Gastroesophageal sphincter (tissue), 4 donors: ENCODE measurements around the gene LIMCH1. TPM values are rescaled to one million over a fixed set of nuclear protein-coding genes. Genes with fewer than 3 reads are reported as not detected.

ENCODE experiments used
- ATAC-seq: fragments of 150-250 bp; one replicate; pipeline ENCODE4 v1.9.1; 2016; ENCODE audit warnings: mild to moderate bottlenecking, moderate library complexity
- H3K27ac ChIP-seq, 4 donors: fragments of 200-600 bp; sonication (generic) in 3 of 4; 1 replicate in 3 of 4; 2 replicates in 1 of 4; pipeline ENCODE4 v1.5.1; 2016 to 2019
- H3K27me3 ChIP-seq: fragments of 200-600 bp; sonication (generic); one replicate; pipeline ENCODE4 v1.5.1; 2019
- H3K36me3 ChIP-seq, 2 donors: fragments of 200-600 bp; sonication (generic); one replicate each; pipeline ENCODE4 v1.5.1; 2019; ENCODE audit warnings: control low read depth in 1 of 2
- H3K4me1 ChIP-seq, 3 donors: fragments of 200-600 bp; sonication (generic); 1 replicate in 2 of 3; 2 replicates in 1 of 3; pipeline ENCODE4 v1.5.1; 2016 to 2019; ENCODE audit warnings: control low read depth in 2 of 3
- H3K4me3 ChIP-seq, 2 donors: fragments of 200-600 bp; sonication (generic); one replicate each; pipeline ENCODE4 v1.5.1; 2019; ENCODE audit warnings: mild to moderate bottlenecking in 1 of 2, moderate library complexity in 1 of 2
- H3K9me3 ChIP-seq, 3 donors: fragments of 200-600 bp; sonication (generic); one replicate each; pipeline ENCODE4 v1.5.1; 2017 to 2019; ENCODE audit warnings: control low read depth in 2 of 3
- EP300 ChIP-seq: sonication (generic); formaldehyde crosslinking; IDR thresholded peaks from one replicate; pipeline ENCODE4 v1.6.1; 2017; ENCODE audit warnings: antibody characterized with exemption, mild to moderate bottlenecking
- POLR2A ChIP-seq, 2 donors: fragments of 450-650 bp; IDR thresholded peaks; one replicate each; pipeline ENCODE4 v1.6.1; 2017; ENCODE audit warnings: antibody characterized with exemption in 2 of 2, mild to moderate bottlenecking in 2 of 2, moderate library complexity in 1 of 2
- POLR2AphosphoS5 ChIP-seq: sonication (generic); formaldehyde crosslinking; IDR thresholded peaks from one replicate; pipeline ENCODE4 v1.6.1; 2017; ENCODE audit warnings: antibody characterized with exemption
- WGBS, 2 donors: methylation state at CpG; one replicate each; pipeline ENCODE4 v1.1.5; 2018; ENCODE audit warnings: low coverage in 1 of 2; 5-methylcytosine and 5-hydroxymethylcytosine counted together
- total RNA-seq, 4 donors: library from RNA; depleted of rRNA; stranded (reverse); fragments of >200 nt; gene quantifications; one replicate each; pipeline ENCODE4 v1.1.0, GENCODE V29; 2016
- TF ChIP-seq, protein P1 (sequence below), 4 experiments: fragments of 200-600 bp in 2 of 4; fragments of 450-650 bp in 2 of 4; sonication (generic) in 1 of 4; IDR thresholded peaks; one replicate each; pipeline ENCODE4 v1.5.1; 2017 to 2019; ENCODE audit warnings: antibody characterized with exemption in 4 of 4, mild to moderate bottlenecking in 2 of 4, moderate library complexity in 2 of 4

LIMCH1 gene
- total RNA-seq, 4 donors from 2014 or later, result 9.8 to 82.9 (median 63.1) TPM

DNA sequence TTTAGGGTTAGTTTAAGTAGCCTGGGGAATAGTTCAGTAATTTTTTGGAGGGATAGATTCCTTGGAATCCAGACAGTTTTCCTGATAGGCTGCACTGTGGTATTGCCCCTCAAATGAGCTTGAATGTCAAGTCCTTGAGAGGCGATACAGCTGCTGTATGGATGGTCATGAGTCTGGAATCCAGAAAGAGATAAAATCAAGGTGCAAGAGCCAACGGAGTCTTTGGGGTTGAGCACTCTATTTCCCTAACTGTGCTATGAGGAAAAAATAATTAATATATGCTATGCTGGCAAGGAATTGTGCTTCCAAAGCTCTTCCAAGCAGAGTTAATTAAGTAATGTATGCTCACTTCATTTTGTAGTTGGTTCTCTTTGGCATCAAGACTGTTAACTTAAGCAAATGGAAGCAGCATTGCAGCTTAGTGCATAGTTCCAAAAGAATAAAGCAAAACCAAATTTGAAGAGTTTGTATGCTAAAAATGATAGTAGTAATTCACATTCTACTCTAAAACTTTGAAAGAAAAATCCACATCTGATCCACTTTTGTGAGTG is 48.8 kb downstream of the LIMCH1 start:
- H3K27me3 ChIP-seq, result no peaks in the 10 kb centered on the region
- no peak overlapping the region for H3K4me3 ChIP-seq
- no peaks in the 10 kb centered on the region for H3K36me3 ChIP-seq
- WGBS, 2 donors, result 54 to 100% methylated on average over 1 to 2 of the region's 2 CpGs
- ATAC-seq, result no peak
- peaks cover 0 to 7% (median 2%) of the 10 kb centered on the region in 3 donors for H3K4me1 ChIP-seq
- TF ChIP-seq POLR2A (IDR thresholded peaks at IDR 0.05) (no peak), POLR2AphosphoS5 (no peak), EP300 (no peak)
- TF ChIP-seq, protein P1, sequence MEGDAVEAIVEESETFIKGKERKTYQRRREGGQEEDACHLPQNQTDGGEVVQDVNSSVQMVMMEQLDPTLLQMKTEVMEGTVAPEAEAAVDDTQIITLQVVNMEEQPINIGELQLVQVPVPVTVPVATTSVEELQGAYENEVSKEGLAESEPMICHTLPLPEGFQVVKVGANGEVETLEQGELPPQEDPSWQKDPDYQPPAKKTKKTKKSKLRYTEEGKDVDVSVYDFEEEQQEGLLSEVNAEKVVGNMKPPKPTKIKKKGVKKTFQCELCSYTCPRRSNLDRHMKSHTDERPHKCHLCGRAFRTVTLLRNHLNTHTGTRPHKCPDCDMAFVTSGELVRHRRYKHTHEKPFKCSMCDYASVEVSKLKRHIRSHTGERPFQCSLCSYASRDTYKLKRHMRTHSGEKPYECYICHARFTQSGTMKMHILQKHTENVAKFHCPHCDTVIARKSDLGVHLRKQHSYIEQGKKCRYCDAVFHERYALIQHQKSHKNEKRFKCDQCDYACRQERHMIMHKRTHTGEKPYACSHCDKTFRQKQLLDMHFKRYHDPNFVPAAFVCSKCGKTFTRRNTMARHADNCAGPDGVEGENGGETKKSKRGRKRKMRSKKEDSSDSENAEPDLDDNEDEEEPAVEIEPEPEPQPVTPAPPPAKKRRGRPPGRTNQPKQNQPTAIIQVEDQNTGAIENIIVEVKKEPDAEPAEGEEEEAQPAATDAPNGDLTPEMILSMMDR (IDR thresholded peaks at IDR 0.05), result no peak
- no peaks in the 10 kb centered on the region for H3K9me3 ChIP-seq
- H3K27ac ChIP-seq, result no peak overlapping the region

DNA sequence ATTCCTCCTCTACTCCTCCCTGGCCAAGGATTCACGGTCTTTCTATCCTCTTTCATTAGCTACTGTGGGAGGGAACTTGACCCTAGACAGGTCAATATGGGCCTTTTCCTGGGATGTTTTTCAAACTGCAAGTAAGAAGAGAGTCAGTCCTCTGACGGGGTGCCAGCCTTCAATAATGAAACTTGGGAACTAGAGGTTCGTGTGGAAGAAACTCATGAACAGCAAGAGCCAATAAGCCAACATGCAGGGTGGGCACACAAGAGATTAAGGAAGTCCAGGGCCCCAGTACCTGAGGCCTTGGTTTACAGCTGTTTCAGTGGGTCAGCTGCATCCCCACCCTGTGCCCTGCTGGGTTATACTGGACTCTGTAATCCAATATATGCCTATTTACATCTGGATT is 49.3 kb downstream of the LIMCH1 start:
- no peak for TF ChIP-seq EP300
- no peak for TF ChIP-seq POLR2AphosphoS5
- TF ChIP-seq, protein P1 (IDR thresholded peaks at IDR 0.05), result no peak
- TF ChIP-seq POLR2A (IDR thresholded peaks at IDR 0.05), result no peak
- no peaks in the 10 kb centered on the region for H3K36me3 ChIP-seq
- no peak overlapping the region for H3K4me3 ChIP-seq
- ATAC-seq, result no peak
- H3K27me3 ChIP-seq, result no peaks in the 10 kb centered on the region
- H3K4me1 ChIP-seq, result peaks cover 0 to 7% (median 2%) of the 10 kb centered on the region in 3 donors
- H3K27ac ChIP-seq, result no peak overlapping the region
- no peaks in the 10 kb centered on the region for H3K9me3 ChIP-seq
- 75 to 88% methylated on average over 2 to 3 of the region's 3 CpGs for WGBS, 2 donors

DNA sequence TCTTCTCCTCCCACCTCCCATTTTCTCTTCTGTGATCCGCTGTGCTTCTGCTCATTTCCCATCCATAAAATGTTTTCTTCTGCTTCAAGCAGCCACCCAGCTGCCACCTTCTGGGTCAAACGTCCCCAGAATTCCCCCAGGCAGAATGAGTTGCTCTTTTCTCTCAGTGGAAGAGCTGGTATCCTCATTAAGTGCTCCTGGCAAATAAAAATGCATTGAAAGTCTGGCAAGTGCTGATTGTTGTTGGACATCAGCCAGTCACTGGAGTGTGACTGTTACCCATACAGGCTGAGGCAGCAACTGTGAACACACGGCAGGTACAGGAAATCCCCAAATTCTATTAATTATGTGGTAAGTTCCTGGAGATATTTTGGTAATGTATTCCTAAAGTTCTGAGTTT is 52.6 kb downstream of the LIMCH1 start:
- TF ChIP-seq EP300 (no peak), POLR2A (IDR thresholded peaks at IDR 0.05) (no peak), POLR2AphosphoS5 (no peak)
- TF ChIP-seq, protein P1 (IDR thresholded peaks at IDR 0.05), result no peak
- no peak overlapping the region for H3K4me3 ChIP-seq
- H3K27me3 ChIP-seq, result no peaks in the 10 kb centered on the region
- no peak for ATAC-seq
- no peaks in the 10 kb centered on the region for H3K36me3 ChIP-seq
- H3K9me3 ChIP-seq, result no peaks in the 10 kb centered on the region
- 39 to 41% methylated on average over 2 to 3 of the region's 3 CpGs for WGBS, 2 donors
- peaks cover 0 to 21% (median 4%) of the 10 kb centered on the region in 3 donors for H3K4me1 ChIP-seq
- no peak overlapping the region for H3K27ac ChIP-seq

DNA sequence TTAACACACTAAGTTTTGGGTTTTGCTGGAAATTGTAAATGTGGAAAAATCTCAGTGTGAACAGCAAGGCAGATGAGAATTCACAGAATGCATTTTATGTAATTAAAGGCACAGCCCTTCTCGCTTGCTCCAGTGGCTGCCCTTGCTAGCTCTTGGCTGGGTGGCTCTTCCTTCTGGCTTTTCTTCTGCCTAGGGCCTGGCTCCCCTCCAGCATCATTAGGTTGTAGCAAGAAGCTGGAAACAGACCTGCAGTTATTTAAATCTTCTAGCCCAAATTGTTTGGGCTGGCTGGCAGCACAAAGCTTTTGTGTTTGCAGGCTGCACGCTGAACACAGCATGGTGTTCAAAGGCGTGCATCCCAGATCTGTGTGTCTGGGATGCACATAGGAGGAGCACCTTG is 56.5 kb downstream of the LIMCH1 start:
- Histone ChIP-seq H3K27ac (no peak overlapping the region), H3K9me3 (no peaks in the 10 kb centered on the region), H3K36me3 (no peaks in the 10 kb centered on the region), H3K27me3 (no peaks in the 10 kb centered on the region), H3K4me1 (peaks cover 0 to 33% (median 9%) of the 10 kb centered on the region in 3 donors), H3K4me3 (no peak overlapping the region)
- TF ChIP-seq EP300 (no peak), POLR2AphosphoS5 (no peak), POLR2A (IDR thresholded peaks at IDR 0.05) (no peak)
- TF ChIP-seq, protein P1 (IDR thresholded peaks at IDR 0.05), result no peak
- 10 to 15% methylated on average over 1 to 2 of the region's 3 CpGs for WGBS, 2 donors
- ATAC-seq, result no peak

DNA sequence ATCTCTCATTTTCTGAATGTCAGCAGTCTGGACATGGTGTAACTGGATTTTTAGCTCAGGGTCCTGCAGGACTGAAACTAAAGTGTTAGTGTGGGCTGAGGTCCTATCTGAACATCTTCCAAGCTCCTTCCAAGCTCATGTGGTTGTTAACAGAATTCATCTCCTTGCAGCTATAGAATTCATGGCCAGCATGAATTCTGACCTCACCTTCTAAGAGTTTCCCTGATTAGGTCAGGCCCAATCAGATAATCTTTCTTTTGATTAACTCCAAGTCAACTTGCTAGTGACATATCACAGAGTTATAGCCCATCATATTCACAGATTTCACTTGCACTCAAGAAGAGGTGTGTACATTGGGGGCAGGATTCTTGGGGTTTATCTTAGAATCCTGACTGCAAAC is 59.5 kb downstream of the LIMCH1 start:
- peaks cover 0 to 39% (median 9%) of the 10 kb centered on the region in 3 donors for H3K4me1 ChIP-seq

More for the DNA sequence above, 59.5 kb downstream of the LIMCH1 start:
- no peak for ATAC-seq
- Histone ChIP-seq H3K27me3 (no peaks in the 10 kb centered on the region), H3K27ac (no peak overlapping the region), H3K9me3 (no peaks in the 10 kb centered on the region), H3K4me3 (no peak overlapping the region), H3K36me3 (no peaks in the 10 kb centered on the region)
- TF ChIP-seq, protein P1 (IDR thresholded peaks at IDR 0.05), result no peak
- TF ChIP-seq EP300 (no peak), POLR2A (IDR thresholded peaks at IDR 0.05) (no peak), POLR2AphosphoS5 (no peak)
